ENCODE measurements around the gene NANOGP8. TPM values are rescaled to one million over a fixed set of nuclear protein-coding genes. Genes with fewer than 3 reads are reported as not detected.

NANOGP8 gene
- total RNA-seq, 1 donor from 2014 or later = not detected

DNA sequence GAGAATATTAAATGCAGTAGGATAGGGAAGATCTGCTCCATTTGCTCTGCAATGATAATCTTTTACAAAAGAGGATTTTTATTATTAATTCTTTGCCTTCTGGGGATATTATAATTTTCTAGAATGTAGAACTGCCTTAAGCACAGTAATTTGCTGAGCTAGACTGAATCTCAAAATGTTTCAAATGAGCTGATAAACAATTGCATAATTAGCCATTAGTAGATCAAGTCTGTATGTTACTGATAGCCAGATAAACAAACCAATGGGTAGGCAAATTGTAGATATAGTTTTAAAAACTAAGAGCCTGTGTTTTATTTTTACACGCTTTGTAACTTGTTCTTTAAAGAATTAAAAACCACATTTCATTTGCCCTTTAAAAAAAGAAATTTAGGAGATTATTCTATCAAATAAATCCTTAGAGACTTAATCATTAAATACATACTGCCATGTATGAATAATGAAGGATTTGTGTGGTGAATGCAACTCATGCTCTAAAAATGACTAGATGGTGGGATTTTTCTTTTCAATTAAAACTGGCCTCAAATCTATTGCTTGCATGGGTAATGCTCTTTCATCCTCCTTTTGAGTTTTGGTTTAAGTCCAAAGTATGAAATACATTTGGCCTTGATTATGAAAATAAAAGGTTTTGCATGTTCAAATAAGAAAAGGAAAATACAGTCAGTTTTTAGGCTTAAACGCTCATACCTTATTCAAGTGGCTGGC is 32.6 kb upstream of the NANOGP8 start:
- no peak overlapping the region for H3K4me3 ChIP-seq (ENCODE audit: low read length in 3 of 3)
- H3K4me1 ChIP-seq (ENCODE audit: control insufficient read depth in 3 of 3, insufficient read depth in 3 of 3, low read length in 3 of 3) = no peaks in the 10 kb centered on the region
- H3K36me3 ChIP-seq (ENCODE audit: control insufficient read depth in 3 of 3, insufficient read depth in 3 of 3, low read length in 3 of 3) = no peaks in the 10 kb centered on the region
- H3K9ac ChIP-seq (ENCODE audit: low read depth in 1 of 3, low read length in 3 of 3) = no peak overlapping the region
- H3K27me3 ChIP-seq (ENCODE audit: control insufficient read depth in 3 of 3, insufficient read depth in 3 of 3, low read length in 3 of 3) = no peaks in the 10 kb centered on the region
- no peak overlapping the region for H3K27ac ChIP-seq (ENCODE audit: low read depth, low read length)
- H3K9me3 ChIP-seq (ENCODE audit: control insufficient read depth in 3 of 3, low read length in 3 of 3) = no peaks in the 10 kb centered on the region

DNA sequence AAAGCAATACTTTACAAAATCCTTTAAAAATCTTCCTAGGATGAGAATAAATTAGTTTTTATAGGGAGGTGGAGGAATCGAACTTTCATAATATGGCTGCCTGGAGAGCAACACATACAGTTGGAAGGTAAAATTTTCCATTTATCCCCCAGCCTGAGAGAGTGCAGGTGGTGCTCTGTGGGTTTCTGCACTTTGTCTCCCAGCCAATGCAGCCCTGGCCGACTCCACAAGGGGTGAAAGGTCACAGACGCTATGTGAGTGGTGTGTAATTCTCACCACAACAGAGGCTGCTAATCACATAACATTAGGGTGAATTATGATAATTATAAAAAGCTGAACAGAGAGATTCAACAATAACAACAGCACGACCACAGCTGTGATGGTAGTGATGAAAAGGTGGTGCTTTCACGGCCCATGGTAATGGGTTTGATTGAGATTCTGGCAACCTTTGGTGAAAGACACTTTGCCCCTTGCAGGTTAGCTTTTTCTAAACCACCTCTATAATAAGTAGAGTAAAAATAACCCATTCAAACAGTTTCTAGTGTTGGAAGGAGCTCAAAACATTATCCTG is 30.1 kb upstream of the NANOGP8 start:
- Histone ChIP-seq H3K9ac (ENCODE audit: low read depth in 1 of 3, low read length in 3 of 3) (no peak overlapping the region), H3K36me3 (ENCODE audit: control insufficient read depth in 3 of 3, insufficient read depth in 3 of 3, low read length in 3 of 3) (no peaks in the 10 kb centered on the region), H3K4me1 (ENCODE audit: control insufficient read depth in 3 of 3, insufficient read depth in 3 of 3, low read length in 3 of 3) (no peaks in the 10 kb centered on the region), H3K27me3 (ENCODE audit: control insufficient read depth in 3 of 3, insufficient read depth in 3 of 3, low read length in 3 of 3) (no peaks in the 10 kb centered on the region), H3K4me3 (ENCODE audit: low read length in 3 of 3) (no peak overlapping the region), H3K9me3 (ENCODE audit: control insufficient read depth in 3 of 3, low read length in 3 of 3) (no peaks in the 10 kb centered on the region), H3K27ac (ENCODE audit: low read depth, low read length) (no peak overlapping the region)

DNA sequence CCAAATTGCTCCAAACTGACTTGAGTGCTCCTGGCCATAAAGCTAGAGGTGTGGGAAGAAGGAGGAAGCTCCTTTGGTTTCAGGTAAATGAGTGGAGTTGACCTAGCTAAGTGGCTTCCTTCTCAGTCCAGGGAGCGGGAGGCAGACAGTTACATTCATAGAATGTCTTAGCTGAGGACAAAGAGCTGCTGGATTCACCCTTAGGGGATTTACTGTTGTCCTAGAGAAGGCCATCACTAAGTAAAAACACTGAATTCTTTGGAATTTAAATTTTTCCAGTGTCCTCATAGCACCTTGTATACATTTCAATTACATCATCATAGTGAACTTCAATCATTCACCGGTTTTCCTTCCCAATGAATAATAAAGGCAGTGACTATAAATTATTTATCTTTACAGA is 27.3 kb upstream of the NANOGP8 start:
- H3K9ac ChIP-seq (ENCODE audit: low read depth in 1 of 3, low read length in 3 of 3) = no peak overlapping the region
- H3K27ac ChIP-seq (ENCODE audit: low read depth, low read length) = no peak overlapping the region
- H3K27me3 ChIP-seq (ENCODE audit: control insufficient read depth in 3 of 3, insufficient read depth in 3 of 3, low read length in 3 of 3) = no peaks in the 10 kb centered on the region
- H3K36me3 ChIP-seq (ENCODE audit: control insufficient read depth in 3 of 3, insufficient read depth in 3 of 3, low read length in 3 of 3) = no peaks in the 10 kb centered on the region
- H3K4me3 ChIP-seq (ENCODE audit: low read length in 3 of 3) = no peak overlapping the region
- no peaks in the 10 kb centered on the region for H3K4me1 ChIP-seq (ENCODE audit: control insufficient read depth in 3 of 3, insufficient read depth in 3 of 3, low read length in 3 of 3)
- no peaks in the 10 kb centered on the region for H3K9me3 ChIP-seq (ENCODE audit: control insufficient read depth in 3 of 3, low read length in 3 of 3)

DNA sequence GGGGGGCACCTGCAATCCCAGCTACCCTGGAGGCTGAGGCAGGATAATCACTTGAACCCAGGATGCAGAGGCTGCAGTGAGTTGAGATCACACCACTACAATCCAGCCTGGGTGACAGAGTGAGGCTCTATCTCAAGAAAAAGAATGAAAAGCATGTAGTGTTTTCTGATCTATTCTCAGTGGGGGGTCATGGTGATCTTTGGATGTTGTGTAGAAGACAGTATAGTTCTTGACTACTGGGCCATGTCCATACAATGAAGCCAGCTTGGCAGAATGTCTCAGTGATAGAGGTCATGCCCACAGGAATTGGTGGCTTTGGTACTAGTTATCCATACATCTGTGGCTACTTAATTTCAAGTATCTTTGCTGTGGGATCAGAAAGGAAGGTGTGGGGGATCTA is 26.8 kb upstream of the NANOGP8 start:
- Histone ChIP-seq H3K36me3 (ENCODE audit: control insufficient read depth in 3 of 3, insufficient read depth in 3 of 3, low read length in 3 of 3) (no peaks in the 10 kb centered on the region), H3K9me3 (ENCODE audit: control insufficient read depth in 3 of 3, low read length in 3 of 3) (no peaks in the 10 kb centered on the region), H3K27me3 (ENCODE audit: control insufficient read depth in 3 of 3, insufficient read depth in 3 of 3, low read length in 3 of 3) (no peaks in the 10 kb centered on the region), H3K4me1 (ENCODE audit: control insufficient read depth in 3 of 3, insufficient read depth in 3 of 3, low read length in 3 of 3) (no peaks in the 10 kb centered on the region), H3K4me3 (ENCODE audit: low read length in 3 of 3) (no peak overlapping the region), H3K9ac (ENCODE audit: low read depth in 1 of 3, low read length in 3 of 3) (no peak overlapping the region), H3K27ac (ENCODE audit: low read depth, low read length) (no peak overlapping the region)

DNA sequence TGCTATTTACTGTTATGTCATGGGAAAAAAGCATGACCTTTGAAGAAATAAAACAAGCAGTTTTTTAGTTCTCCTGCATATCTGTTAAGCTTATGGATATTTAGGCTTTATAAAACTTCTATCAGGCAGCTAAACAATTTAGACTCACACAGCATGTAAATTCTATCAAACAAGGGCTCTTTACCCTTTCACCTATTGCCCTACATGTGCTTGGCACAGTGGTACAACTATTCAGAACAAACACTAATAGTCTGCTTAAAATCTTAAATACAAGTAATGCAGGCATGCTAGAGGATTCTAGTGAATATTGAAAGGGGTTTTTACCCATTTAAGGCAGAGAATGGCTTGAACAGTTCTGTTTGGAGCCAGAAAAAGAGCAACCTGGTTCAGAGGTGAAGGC is 23.4 kb upstream of the NANOGP8 start:
- H3K4me3 ChIP-seq (ENCODE audit: low read length in 3 of 3) = no peak overlapping the region
- H3K27me3 ChIP-seq (ENCODE audit: control insufficient read depth in 3 of 3, insufficient read depth in 3 of 3, low read length in 3 of 3) = no peaks in the 10 kb centered on the region
- H3K4me1 ChIP-seq (ENCODE audit: control insufficient read depth in 3 of 3, insufficient read depth in 3 of 3, low read length in 3 of 3) = no peaks in the 10 kb centered on the region
- H3K9me3 ChIP-seq (ENCODE audit: control insufficient read depth in 3 of 3, low read length in 3 of 3) = no peaks in the 10 kb centered on the region
- H3K9ac ChIP-seq (ENCODE audit: low read depth in 1 of 3, low read length in 3 of 3) = no peak overlapping the region
- H3K27ac ChIP-seq (ENCODE audit: low read depth, low read length) = no peak overlapping the region
- H3K36me3 ChIP-seq (ENCODE audit: control insufficient read depth in 3 of 3, insufficient read depth in 3 of 3, low read length in 3 of 3) = no peaks in the 10 kb centered on the region

DNA sequence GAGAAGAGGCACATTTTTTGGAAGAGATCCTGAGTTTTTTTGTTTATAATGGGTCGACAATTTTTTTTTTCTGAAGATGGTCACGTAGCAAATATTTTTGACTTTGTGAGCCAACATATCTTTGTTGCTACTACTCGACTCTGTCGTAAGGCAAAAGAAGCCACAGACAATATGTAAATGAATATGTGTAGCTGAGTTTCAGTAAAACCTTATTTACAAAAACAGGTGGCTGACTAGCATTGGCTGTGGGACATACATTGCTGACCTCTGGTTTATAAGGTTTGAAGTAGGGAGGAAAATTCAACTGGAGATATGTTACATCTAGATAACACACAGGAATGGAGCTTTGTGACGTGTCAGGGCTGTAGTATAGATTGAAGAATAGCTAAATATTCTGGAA is 22.5 kb upstream of the NANOGP8 start:
- Histone ChIP-seq H3K27me3 (ENCODE audit: control insufficient read depth in 3 of 3, insufficient read depth in 3 of 3, low read length in 3 of 3) (no peaks in the 10 kb centered on the region), H3K9me3 (ENCODE audit: control insufficient read depth in 3 of 3, low read length in 3 of 3) (no peaks in the 10 kb centered on the region), H3K4me3 (ENCODE audit: low read length in 3 of 3) (no peak overlapping the region), H3K4me1 (ENCODE audit: control insufficient read depth in 3 of 3, insufficient read depth in 3 of 3, low read length in 3 of 3) (no peaks in the 10 kb centered on the region), H3K36me3 (ENCODE audit: control insufficient read depth in 3 of 3, insufficient read depth in 3 of 3, low read length in 3 of 3) (no peaks in the 10 kb centered on the region), H3K9ac (ENCODE audit: low read depth in 1 of 3, low read length in 3 of 3) (no peak overlapping the region), H3K27ac (ENCODE audit: low read depth, low read length) (no peak overlapping the region)

DNA sequence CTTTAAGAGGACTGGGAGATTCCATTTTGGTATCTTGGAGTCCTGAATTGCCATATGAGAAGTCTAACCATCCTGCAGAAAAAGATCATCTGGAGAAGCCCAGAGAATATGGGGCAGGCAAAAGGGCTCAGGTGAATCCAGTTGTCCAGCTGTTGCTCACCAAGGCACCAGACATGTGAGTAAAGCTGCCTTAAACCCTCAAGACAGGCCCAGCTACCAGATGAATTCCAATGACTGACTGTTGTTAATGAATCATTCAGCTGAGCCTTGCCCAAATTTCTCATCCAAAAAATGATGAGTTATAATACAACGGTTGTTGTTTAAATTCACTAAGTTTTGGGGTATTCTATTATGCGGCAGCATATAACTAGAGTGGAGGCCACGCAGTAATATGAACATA is 22.0 kb upstream of the NANOGP8 start:
- Histone ChIP-seq H3K27me3 (ENCODE audit: control insufficient read depth in 3 of 3, insufficient read depth in 3 of 3, low read length in 3 of 3) (no peaks in the 10 kb centered on the region), H3K4me3 (ENCODE audit: low read length in 3 of 3) (no peak overlapping the region), H3K9me3 (ENCODE audit: control insufficient read depth in 3 of 3, low read length in 3 of 3) (no peaks in the 10 kb centered on the region), H3K36me3 (ENCODE audit: control insufficient read depth in 3 of 3, insufficient read depth in 3 of 3, low read length in 3 of 3) (no peaks in the 10 kb centered on the region), H3K4me1 (ENCODE audit: control insufficient read depth in 3 of 3, insufficient read depth in 3 of 3, low read length in 3 of 3) (no peaks in the 10 kb centered on the region), H3K9ac (ENCODE audit: low read depth in 1 of 3, low read length in 3 of 3) (no peak overlapping the region), H3K27ac (ENCODE audit: low read depth, low read length) (no peak overlapping the region)

DNA sequence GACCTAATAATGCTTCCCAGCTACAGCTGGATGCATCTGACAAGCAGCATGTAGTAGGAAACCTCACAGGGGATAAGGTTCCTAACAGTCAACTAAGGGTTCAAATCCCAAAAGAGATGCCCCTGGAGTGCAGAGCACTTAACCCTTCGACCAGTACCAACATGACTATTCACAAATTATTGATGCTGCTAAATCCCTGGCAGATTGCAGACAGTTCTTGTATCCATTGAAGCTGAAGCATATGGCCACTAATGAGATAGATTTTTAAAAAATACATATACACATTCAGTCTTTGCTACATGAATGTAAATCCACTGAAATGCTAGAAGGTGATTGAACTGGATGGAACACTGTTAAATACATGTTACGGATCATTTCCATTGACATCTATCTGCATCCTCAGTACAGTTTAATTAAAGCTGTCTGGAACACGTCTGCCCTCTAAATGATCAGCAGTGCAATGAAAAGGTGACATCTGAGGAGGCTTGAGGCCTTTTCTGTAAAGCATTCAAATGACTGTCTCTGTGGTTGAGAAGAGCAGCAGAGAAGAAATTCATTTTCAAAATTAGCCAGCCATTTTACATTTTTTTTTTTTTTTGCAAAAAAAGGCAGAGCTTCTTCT is 19.5 kb upstream of the NANOGP8 start:
- Histone ChIP-seq H3K4me1 (ENCODE audit: control insufficient read depth in 3 of 3, insufficient read depth in 3 of 3, low read length in 3 of 3) (no peaks in the 10 kb centered on the region), H3K36me3 (ENCODE audit: control insufficient read depth in 3 of 3, insufficient read depth in 3 of 3, low read length in 3 of 3) (no peaks in the 10 kb centered on the region), H3K9ac (ENCODE audit: low read depth in 1 of 3, low read length in 3 of 3) (no peak overlapping the region), H3K27ac (ENCODE audit: low read depth, low read length) (no peak overlapping the region), H3K27me3 (ENCODE audit: control insufficient read depth in 3 of 3, insufficient read depth in 3 of 3, low read length in 3 of 3) (no peaks in the 10 kb centered on the region), H3K4me3 (ENCODE audit: low read length in 3 of 3) (no peak overlapping the region), H3K9me3 (ENCODE audit: control insufficient read depth in 3 of 3, low read length in 3 of 3) (no peaks in the 10 kb centered on the region)

DNA sequence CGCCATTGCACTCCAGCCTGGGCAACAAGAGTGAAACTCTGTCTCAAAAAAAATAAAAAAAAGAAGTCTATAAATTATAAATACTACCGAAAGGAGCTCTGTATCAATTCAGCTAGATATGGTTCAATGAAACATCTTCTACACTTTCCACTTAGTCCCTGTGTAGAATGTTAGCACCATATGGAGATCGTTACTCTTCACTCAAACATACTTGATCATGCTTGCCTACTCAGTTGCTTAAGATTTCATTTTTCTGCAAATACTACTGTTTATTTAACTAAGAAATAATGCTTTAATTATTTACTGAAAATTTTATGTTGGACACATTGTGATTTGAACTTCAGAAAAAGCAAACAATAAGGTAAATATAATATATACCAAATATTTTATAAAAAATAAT is 17.1 kb upstream of the NANOGP8 start:
- Histone ChIP-seq H3K9me3 (ENCODE audit: control insufficient read depth in 3 of 3, low read length in 3 of 3) (no peaks in the 10 kb centered on the region), H3K4me1 (ENCODE audit: control insufficient read depth in 3 of 3, insufficient read depth in 3 of 3, low read length in 3 of 3) (no peaks in the 10 kb centered on the region), H3K4me3 (ENCODE audit: low read length in 3 of 3) (no peak overlapping the region), H3K36me3 (ENCODE audit: control insufficient read depth in 3 of 3, insufficient read depth in 3 of 3, low read length in 3 of 3) (no peaks in the 10 kb centered on the region), H3K27me3 (ENCODE audit: control insufficient read depth in 3 of 3, insufficient read depth in 3 of 3, low read length in 3 of 3) (no peaks in the 10 kb centered on the region), H3K9ac (ENCODE audit: low read depth in 1 of 3, low read length in 3 of 3) (no peak overlapping the region), H3K27ac (ENCODE audit: low read depth, low read length) (no peak overlapping the region)

DNA sequence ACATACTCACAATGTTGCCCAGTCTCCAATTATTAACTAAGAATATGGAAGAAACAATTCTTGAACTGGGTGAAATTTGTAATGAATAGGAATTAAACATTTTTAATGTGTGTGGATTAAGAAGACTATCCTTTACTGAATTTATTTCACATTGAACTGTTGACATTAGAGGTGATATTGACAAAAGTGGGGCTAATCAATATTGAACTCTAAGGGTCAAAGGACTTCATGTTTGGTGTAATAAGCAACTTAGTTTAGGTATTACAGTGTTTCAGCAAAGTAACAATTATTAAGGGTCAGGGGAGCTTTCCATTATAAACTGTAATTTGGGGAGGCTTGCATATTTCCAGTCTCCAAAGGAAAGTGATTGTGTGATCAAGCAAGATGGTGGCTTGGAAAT is 16.2 kb upstream of the NANOGP8 start:
- no peaks in the 10 kb centered on the region for H3K27me3 ChIP-seq (ENCODE audit: control insufficient read depth in 3 of 3, insufficient read depth in 3 of 3, low read length in 3 of 3)
- no peaks in the 10 kb centered on the region for H3K9me3 ChIP-seq (ENCODE audit: control insufficient read depth in 3 of 3, low read length in 3 of 3)
- H3K4me1 ChIP-seq (ENCODE audit: control insufficient read depth in 3 of 3, insufficient read depth in 3 of 3, low read length in 3 of 3) = no peaks in the 10 kb centered on the region
- no peak overlapping the region for H3K9ac ChIP-seq (ENCODE audit: low read depth in 1 of 3, low read length in 3 of 3)
- H3K4me3 ChIP-seq (ENCODE audit: low read length in 3 of 3) = no peak overlapping the region
- no peak overlapping the region for H3K27ac ChIP-seq (ENCODE audit: low read depth, low read length)
- H3K36me3 ChIP-seq (ENCODE audit: control insufficient read depth in 3 of 3, insufficient read depth in 3 of 3, low read length in 3 of 3) = no peaks in the 10 kb centered on the region

All from skeletal muscle tissue (tissue), 4 donors.